Stimulated activated CD8-positive, alpha-beta memory T cell treated with anti-CD3 and anti-CD28 coated beads, Interleukin-15, amount 100 ng/mL, for 1 hour (primary cell): ENCODE results near the gene JUNB.
A peak's percentile ranks its signal among the peaks of the same experiment; 100 is the strongest.

ENCODE experiments used
- DNase-seq: peaks from one replicate; pipeline ENCODE4 v3.0.0-alpha.2; 2020; ENCODE audit warnings: low read depth

JUNB gene

GRCh38 chr19:12774588-12775555 is 16.4 kb upstream of the JUNB start, which contains the start of gene HOOK2:
Gene HOOK2 (minus strand): TSS chr19:12775552. CDS start chr19:12775449, 103 bp downstream.
- DNase-seq = no peak

GRCh38 chr19:12777217-12778016 is 13.9 kb upstream of the JUNB start:
- peak; percentile 60 for DNase-seq

DNA sequence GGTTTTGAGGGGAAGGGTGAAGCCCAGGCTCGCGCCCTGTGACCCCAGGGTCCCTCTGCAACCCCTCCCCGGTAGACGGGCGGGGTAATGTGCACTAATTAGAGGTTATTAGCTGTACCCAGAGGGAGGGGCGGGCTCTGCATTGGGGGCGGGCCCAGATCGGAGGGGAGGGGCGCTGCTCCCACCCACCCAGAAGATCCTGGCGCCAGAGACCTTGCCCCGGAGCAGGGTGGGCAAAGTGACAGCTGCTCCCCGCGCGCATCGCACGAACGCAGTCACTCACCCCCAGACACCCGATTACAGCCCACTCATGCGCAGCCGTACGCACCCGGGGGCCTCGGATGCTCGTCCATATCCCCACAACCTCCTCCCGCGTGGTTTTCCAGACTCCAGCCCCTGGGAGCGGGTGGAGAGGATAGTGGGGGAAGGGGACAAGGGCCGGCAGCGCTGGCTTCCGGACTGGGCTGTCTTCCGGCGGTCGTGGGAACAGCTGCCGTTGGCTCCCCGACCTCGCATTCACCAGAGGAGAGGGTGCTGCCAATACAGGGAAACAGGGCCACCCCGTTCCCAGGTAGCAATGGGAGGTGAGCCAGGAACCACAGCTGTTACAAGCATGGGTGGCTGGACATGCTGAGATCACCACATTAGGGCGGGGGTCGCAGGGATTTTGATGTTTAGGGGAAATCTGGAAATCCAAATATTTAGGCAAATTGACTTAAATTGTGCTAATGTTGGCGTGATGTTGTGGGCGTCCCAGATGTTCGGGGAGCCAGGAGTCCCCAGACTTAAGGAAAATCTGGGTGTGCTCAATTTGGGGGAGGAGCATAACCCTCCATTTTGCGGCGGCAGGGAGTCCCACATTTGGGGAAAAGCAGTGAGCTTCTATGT is 13.0 kb upstream of the JUNB start:
- DNase-seq = no peak

DNA sequence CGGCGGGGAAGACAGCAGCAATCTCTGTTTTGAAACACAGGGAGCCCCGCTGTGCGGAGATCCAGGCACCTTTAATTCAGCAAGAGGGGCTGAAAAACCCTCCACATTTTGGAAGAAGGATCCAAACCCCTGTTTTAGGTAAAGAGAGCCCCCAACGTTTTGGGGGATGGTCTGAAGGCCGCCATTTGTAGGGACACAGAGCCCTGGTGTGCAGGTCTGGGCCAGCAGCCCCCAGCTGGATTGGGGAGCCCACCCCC is 12.5 kb upstream of the JUNB start:
- DNase-seq = no peak

DNA sequence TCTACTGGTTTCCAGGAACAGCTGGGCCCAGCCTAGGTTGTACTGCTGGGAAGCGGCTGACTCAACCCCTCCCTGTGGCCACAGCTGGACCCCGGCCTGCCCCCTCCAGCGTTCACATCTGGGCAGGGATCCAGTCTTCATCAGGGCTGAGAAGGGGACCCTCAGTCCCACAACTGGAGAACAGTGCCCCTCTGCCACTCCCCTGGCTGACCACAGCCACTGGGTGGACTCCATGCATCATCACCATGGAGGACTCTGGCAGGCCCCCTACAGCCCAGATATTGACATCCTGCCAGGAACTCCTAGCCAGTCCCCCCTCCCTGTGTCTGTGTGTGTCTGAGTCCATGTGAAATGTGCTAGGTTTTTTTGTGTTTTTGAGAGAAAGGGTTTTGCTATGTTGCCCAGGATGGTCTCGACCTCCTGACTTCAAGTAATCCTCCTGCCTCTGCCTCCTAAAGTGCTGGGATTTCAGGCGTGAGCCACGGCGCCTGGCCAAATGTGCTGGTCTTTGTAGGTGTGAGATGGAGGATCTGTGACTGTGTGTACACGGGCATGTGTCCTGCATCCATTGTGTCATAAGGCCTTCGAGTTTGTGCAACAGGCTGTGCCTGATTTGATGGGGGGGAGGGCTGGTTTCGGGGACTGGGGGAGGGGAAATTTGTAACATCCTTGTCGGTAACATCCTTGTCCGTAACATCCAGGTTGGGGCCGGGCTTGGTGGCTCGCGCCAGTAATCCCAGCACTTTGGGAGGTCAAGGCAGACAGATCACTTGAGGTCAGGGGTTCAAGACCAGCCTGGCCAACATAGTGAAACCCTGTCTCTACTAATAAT is 11.9 kb upstream of the JUNB start:
- no peak for DNase-seq

DNA sequence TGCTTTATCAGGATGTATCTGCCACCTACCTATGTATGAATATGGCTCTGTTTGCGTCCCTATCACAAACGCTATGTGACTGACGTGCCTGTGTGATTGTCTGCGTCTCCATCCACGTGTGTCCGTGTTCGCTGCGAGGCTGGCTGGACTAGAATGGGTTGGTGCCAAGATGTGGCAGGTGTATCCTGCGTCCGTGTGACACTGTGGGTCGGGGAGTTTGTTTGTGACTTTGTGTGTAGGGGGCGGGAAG is 9.2 kb upstream of the JUNB start:
- DNase-seq = no peak

- DNase-seq = peak; percentile 72
These were observed 8.6 kb upstream of the JUNB start for GRCh38 chr19:12782424-12783290.

DNA sequence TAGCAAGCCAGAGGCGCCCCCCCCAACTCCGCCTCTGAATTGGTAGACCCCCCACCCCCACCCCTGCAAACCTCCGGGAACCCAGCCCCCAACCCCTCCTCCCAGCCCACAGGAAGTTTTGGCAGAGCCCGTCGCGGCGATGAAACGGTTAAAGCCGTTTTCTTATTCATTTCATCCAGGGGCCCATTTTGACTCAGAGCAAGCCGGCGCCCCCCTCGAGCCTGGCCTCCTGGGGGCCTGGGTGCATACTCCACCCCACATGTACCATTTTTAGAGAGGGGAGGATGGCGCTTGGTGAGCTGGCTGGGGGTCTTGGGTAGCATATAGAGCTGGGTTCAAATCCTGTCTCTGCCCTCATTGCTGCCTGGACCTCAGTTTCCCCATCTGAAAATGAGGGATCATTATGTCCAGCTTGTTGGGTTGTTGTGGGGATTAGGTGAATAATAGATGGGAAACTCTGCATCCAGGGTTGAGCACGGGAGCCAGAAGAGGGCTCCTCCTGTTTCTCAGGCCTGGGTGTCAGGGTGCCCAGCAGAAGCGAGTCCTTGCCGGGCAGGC is 7.9 kb upstream of the JUNB start:
- DNase-seq = no peak

GRCh38 chr19:12783849-12784393 is 7.4 kb upstream of the JUNB start:
- DNase-seq = no peak

- DNase-seq = no peak
These were observed 6.9 kb upstream of the JUNB start for GRCh38 chr19:12784394-12784870.

DNA sequence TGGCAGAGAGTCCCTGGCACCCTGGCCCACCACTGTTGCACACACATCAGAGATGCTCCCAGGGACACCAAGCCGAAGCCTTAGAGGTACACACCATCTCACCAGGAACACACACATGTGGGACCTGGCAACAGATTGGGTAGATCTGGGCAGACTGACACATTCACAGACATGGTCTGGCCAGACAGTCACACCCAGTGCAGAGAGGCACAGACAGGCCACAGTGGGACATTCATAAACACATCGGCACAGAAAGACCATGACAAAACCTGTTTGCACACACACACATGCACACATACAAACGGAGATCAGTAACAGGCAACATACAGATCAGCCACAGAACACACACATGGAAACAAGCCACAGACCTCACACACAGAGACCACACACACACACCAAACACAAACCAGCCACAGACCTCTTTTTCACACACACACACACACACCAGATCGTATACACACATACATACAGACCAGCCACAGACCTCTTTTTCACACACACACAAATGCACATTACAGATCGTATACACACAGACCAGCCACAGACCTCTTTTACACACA is 6.3 kb upstream of the JUNB start:
- no peak for DNase-seq

DNA sequence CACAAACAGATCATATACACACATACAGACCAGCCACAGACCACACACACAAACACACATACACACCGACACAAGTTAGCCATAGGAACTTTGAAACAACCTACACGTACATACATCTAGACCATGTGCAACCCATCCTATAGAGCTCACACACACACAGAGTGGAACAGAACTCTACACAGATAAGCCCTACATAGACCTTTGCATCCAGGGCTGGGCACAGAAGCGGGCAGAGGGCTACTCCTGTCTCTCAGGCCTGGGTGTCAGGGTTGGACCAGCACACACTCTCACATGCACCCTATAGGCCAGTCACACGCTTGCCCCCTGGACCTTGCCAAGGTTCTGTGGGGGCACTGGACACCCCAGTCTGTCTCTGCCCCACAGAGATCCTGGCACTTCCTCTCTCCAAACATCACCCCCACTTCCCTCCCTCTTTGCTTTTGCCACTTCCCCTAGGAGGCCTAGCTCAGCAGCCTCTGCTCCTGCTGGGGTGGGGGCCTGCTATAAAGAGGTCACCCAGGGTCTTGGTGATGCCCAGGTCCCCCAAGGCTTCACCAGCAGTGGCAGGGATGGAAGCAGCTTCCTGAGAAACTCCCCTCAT is 5.8 kb upstream of the JUNB start:
- no peak for DNase-seq

GRCh38 chr19:12786141-12786870 is 5.0 kb upstream of the JUNB start:
- DNase-seq = no peak

- no peak for DNase-seq
These were observed 4.3 kb upstream of the JUNB start for GRCh38 chr19:12786952-12787351.

GRCh38 chr19:12787458-12787857 is 3.8 kb upstream of the JUNB start:
- DNase-seq = no peak

DNA sequence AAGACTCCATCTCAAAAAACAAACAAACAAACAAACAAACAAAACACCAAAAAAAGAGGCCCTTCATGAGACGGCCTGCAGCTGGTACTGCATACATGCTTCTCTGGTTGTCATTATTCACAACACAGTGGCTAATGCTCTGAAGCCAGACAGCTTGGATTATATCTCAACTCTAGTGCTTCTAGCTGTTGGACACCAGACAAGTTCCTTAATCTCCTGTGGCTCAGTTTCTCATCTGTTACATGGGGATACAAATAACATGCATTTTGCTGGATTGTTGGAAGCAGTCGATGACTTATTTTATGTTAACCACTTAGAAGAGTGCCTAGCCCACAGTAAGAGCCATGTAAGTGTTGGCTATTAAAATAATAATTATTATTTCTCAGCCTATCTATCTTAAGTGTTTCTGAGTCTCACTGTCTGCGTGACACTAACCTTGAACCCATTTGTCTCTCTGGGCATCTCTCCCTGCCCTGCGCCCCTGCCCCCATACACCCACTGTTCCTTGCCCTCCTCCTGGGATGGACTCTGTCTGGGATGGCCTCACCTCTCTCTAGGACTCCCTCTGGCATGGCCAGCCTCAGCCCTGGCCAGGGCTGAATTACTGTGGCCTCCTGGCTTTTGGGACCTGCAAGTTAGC is 3.1 kb upstream of the JUNB start:
- DNase-seq = no peak

- DNase-seq = no peak
These were observed 2.6 kb upstream of the JUNB start for GRCh38 chr19:12788682-12789097.
